GM06990 (cell line): Measurements from ENCODE around the gene ATP13A5.

ENCODE experiments used
- DNase-seq: peaks from one replicate; pipeline ENCODE4 v3.0.0-alpha.2; 2011; ENCODE audit not compliant: insufficient read length; ENCODE audit errors: extremely low read depth
- H3K27me3 ChIP-seq: replicated peaks from 2 replicates; pipeline ENCODE4 v1.6.0; 2011; ENCODE audit warnings: low read length; ENCODE audit not compliant: control insufficient read depth, insufficient read depth
- H3K36me3 ChIP-seq: 2 replicates; pipeline ENCODE4 v1.5.1; 2011; ENCODE audit warnings: low read length; ENCODE audit not compliant: control insufficient read depth, insufficient read depth
- H3K4me3 ChIP-seq: replicated peaks from 2 replicates; pipeline ENCODE4 v1.5.1; 2011; ENCODE audit warnings: low read depth, mild to moderate bottlenecking, control low read depth, low read length
- TF ChIP-seq, protein P1 (sequence below): IDR thresholded peaks from 2 replicates; pipeline ENCODE4 v1.5.1; 2011; ENCODE audit warnings: low read length, control low read depth, mild to moderate bottlenecking, inconsistent platforms; ENCODE audit not compliant: insufficient read depth, poor library complexity, severe bottlenecking

The ATP13A5 gene

DNA sequence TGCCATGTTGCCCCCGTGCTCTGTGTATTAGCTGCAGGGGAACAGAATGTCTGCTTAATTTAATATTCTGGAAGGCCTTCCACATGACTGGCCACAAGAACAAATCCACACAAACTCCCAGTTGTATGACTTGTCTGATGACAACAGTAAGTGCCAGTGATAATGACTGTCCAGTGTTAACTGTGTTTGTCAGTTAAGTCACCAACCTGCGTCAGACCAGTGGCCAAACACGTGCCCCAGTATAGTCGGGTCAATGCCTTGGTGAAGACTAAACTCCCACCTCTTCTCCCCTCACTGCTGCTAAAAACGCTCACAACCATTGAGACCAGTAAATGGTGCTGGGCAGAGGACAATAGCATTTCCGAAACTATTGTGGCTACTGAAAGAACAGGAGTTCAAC, 9.8 kb upstream of the ATP13A5 start:
- TF ChIP-seq, protein P1, sequence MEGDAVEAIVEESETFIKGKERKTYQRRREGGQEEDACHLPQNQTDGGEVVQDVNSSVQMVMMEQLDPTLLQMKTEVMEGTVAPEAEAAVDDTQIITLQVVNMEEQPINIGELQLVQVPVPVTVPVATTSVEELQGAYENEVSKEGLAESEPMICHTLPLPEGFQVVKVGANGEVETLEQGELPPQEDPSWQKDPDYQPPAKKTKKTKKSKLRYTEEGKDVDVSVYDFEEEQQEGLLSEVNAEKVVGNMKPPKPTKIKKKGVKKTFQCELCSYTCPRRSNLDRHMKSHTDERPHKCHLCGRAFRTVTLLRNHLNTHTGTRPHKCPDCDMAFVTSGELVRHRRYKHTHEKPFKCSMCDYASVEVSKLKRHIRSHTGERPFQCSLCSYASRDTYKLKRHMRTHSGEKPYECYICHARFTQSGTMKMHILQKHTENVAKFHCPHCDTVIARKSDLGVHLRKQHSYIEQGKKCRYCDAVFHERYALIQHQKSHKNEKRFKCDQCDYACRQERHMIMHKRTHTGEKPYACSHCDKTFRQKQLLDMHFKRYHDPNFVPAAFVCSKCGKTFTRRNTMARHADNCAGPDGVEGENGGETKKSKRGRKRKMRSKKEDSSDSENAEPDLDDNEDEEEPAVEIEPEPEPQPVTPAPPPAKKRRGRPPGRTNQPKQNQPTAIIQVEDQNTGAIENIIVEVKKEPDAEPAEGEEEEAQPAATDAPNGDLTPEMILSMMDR = no peak
- Histone ChIP-seq H3K27me3 (no peaks in the 10 kb centered on the region), H3K4me3 (no peak overlapping the region), H3K36me3 (no peaks in the 10 kb centered on the region)
- DNase-seq = no peak

DNA sequence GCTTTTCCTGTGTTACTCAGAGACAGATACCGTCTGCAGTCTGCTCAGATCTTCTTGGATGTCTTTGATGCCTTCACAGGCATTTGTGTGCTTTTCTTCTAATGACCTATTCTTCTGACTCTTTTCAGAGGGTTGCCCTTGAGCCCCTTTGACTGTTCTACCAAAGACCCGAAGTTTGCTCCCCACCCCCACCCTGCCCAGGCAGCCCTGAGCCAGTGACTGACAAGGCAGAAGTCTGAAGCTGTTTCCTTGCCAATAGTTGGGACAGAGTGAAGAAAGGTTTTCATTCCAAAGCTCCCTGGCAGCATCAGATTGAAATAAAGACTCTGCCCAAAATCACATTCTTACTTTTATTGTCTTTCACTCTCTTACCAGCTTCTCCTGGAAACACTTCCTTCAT, 9.0 kb upstream of the ATP13A5 start:
- no peak for DNase-seq
- TF ChIP-seq, protein P1 = no peak
- no peak overlapping the region for H3K4me3 ChIP-seq
- H3K27me3 ChIP-seq = no peaks in the 10 kb centered on the region; the same call in 1 of the 2 replicates
- H3K36me3 ChIP-seq = no peaks in the 10 kb centered on the region

DNA sequence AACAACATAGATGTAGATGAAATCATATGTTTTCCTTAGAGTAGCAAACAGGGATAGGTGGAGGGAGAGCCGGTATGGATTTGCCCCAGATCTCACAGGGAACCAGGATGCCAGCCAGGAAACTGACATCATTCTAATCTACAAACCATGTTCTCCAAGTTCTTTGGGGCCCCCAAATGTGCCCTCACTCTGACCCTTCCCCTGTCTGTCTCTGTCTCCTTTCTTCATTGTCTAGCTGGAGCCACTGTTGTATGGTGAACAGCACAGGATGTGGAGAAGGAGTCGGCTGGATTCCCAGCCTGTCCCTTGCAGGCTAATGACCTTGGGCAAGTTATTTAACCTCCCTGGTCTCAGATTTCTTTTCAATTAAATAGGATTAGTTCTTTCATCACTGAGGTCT, 962 bp downstream of the ATP13A5 start:
- Histone ChIP-seq H3K36me3 (no peaks in the 10 kb centered on the region), H3K4me3 (no peak overlapping the region), H3K27me3 (no peaks in the 10 kb centered on the region; the same call in 1 of the 2 replicates)
- TF ChIP-seq, protein P1 = no peak
- no peak for DNase-seq

DNA sequence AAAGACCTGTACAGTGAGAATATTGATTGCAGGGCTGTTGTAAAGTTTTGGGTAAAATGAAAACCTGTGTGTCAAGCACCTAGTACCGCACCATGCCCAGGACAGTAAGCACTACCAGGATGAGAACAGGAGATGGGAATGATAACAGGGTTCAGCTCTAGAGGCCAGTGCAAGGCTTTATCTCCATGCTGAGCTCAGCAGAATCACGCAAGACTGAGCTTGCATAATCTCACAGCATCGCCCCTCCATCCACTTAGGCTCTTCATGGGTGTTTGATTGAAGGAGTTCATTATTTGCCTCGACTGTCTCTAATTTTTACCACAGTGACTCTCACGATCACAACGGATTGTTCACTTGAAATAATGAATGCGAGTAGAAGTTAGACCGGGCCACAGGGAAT, 2.9 kb downstream of the ATP13A5 start:
- no peak for DNase-seq
- Histone ChIP-seq H3K27me3 (no peaks in the 10 kb centered on the region), H3K4me3 (no peak overlapping the region), H3K36me3 (no peaks in the 10 kb centered on the region)
- TF ChIP-seq, protein P1 = no peak

DNA sequence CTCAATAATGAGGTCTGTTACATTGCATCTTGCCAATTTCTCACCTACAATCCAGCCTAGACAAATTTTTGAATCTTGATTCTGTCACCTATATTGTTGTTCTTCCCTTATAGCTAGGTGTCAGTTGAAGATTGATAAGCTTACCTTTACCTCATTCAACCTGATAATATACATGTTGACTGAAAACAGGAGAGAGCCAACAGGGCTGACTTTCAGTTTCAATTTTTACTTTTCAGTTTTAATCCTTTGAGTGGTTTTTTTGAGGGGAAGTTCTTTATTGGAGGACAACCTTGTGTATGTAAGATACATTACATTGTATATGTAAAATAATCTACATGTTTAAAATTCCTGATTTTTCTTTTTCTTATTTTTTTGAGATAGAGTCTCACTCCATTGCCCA, 5.8 kb downstream of the ATP13A5 start:
- DNase-seq = no peak
- TF ChIP-seq, protein P1 = no peak
- Histone ChIP-seq H3K36me3 (no peaks in the 10 kb centered on the region), H3K4me3 (no peak overlapping the region), H3K27me3 (no peaks in the 10 kb centered on the region)

DNA sequence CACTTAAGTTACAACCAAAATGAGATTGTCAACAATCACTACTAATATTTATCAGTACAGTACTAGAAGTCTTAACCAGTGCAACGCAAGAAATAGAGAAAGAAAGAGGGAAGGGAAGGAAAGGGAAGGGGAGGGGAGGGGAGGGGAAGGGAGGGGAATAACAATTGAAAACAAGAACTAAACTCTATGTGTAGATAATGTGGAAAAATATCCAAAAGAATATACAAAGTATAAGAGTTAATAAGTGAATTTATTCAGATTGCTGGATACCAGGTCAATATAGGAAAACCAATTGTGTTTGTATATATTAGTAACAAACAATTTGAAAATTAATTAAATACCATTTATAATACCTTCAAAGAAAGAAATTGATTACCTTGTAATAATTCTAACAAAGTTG, 10.7 kb downstream of the ATP13A5 start:
- H3K36me3 ChIP-seq = no peaks in the 10 kb centered on the region
- H3K4me3 ChIP-seq = no peak overlapping the region
- TF ChIP-seq, protein P1 = no peak
- no peaks in the 10 kb centered on the region for H3K27me3 ChIP-seq
- no peak for DNase-seq
